HG02798 (cell line): ENCODE data around the gene PLEKHM3.
A peak's percentile ranks its signal among the peaks of the same experiment; 100 is the strongest.

ENCODE experiments used
- ATAC-seq: cut with Tn5 transposase; IDR thresholded peaks from one replicate; pipeline ENCODE4 v1.9.1; 2021; ENCODE audit warnings: mild to moderate bottlenecking; ENCODE audit not compliant: unreplicated experiment, poor library complexity

The PLEKHM3 gene

GRCh38 chr2:207896525-207897285, 128.6 kb downstream of the PLEKHM3 start:
- ATAC-seq = no peak

DNA sequence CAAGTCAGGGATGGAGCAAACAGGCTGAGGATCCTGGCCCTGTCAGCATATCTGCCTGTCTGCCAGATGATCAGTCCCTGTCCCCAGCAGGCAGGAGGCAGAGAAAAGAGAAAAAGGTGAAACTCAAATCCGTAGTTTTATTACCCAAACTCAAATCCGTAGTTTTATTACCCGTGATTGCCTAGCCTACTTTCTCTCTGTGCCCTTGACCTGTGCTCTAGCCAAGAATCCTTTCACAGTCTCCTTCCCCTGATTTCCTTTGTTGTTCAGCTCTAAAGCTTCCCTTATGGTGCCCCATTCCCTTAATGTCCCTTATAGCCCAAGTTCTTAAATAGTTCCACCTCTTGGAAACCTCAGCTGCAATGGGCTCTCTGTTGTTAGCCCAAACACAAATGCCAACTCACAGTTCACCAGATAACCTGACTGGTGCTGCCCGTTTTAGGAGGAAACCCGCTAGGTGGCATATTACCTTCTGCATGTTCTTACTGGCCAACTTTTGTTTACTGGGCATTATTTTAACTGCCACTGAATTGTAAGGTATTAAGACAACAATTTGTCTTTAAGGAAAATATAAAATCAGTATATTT, 130.0 kb downstream of the PLEKHM3 start:
- ATAC-seq = no peak

GRCh38 chr2:207892716-207893402, 132.5 kb downstream of the PLEKHM3 start:
- no peak for ATAC-seq

- ATAC-seq = no peak
These were observed 134.1 kb downstream of the PLEKHM3 start for GRCh38 chr2:207891086-207891844.

- ATAC-seq = no peak
These were observed 137.8 kb downstream of the PLEKHM3 start for GRCh38 chr2:207887500-207887899.

- no peak for ATAC-seq
These were observed 140.3 kb downstream of the PLEKHM3 start for GRCh38 chr2:207885010-207885409.

GRCh38 chr2:207884127-207884526, 141.2 kb downstream of the PLEKHM3 start:
- no peak for ATAC-seq

DNA sequence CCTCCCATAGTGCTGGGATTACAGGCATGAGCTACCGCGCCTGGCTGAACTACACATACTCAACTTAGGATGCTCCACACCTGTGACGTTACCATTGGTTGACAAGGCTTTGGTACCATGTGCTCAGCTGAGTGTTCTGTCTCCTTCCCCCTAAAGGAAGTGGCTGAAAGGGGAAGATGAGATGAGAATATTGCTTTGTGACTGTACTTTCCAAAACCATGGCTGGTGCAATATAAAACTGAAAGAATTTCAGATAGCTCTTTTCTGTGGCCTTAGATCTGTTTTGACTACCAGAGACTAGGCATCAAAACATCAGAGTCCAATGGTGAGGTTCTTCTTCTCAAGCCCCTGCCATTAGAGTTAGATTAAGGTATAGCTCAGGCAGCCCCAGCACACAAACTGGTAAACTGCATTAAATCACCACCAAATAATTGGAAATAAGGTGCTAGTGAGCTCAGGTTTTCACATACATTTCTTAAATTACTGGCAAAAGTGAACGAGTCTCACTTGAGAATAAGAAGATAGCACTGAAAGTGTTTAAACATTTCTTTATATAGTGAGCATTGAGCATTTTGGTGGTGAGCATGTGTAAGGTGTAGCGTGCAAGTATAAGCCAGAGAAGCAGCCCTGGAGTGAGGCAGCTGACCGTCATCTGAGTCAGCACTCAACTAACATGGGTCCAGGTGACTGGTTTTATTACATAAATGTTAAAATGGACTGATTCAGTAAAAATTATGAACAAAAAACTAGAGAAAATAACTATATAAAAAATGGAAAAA, 142.1 kb downstream of the PLEKHM3 start:
- ATAC-seq = no peak

DNA sequence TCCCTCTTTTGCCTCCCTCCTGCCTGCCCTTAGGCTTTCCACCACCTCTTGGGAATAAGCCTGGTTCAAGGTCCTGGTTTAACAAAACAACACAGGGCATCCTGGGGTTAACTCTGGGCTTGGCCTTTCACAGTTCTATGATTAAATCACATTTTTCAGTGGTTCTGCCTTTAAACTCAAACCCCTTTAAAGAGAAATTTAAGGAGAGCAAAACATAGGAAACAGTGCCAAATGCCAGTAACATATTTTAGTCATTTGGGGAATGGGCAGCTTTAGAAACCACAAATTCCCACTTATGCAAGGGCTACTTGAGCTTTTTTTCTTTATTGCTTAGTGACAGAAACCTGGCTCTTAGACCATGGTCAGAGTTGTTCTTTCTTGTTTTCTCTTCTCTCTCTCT, 143.4 kb downstream of the PLEKHM3 start:
- ATAC-seq = no peak

- no peak for ATAC-seq
These were observed 145.8 kb downstream of the PLEKHM3 start for GRCh38 chr2:207879536-207879935.

- no peak for ATAC-seq
These were observed 148.3 kb downstream of the PLEKHM3 start for GRCh38 chr2:207876842-207877535.

- ATAC-seq = no peak
These were observed 149.7 kb downstream of the PLEKHM3 start for GRCh38 chr2:207875473-207876212.

GRCh38 chr2:207873794-207874193, 151.5 kb downstream of the PLEKHM3 start:
- peak; percentile 83 for ATAC-seq

DNA sequence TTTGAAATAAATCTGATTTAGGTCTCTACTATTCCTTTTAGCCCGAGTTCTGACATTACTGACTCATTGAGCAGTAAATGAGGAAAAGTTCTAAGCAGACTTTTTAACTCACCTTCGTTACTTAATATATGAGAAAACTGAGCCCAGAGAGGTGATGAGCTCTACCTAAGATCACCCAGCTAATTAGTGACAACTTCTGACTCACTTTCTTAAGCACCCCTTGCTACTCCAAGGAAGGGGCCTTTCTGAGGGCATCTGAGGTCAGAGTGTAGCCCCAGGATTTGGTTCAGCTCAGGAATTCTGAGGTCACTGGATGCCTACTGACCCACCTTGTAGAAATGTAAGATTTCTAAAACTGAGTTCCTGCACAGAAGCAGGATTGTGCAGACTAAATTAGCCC, 153.4 kb downstream of the PLEKHM3 start:
- no peak for ATAC-seq

DNA sequence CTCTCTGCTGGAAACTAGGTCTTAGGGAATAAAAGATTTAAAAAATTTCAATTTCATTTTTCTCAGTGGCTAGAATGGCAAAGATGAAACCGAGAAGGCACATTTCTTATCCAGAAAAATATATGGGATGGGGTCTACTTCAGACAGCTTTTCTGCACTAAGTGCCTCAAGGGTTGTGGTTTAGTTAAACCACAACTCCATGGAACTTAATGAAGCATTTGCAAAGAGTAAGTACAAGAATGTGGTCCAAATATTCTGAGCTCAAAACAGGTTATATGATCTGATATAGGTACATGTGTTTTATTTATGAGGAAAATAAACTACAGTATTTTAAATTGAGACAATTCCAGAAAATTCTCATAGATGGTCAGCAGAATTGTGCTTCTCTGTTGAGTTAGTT, 153.8 kb downstream of the PLEKHM3 start:
- ATAC-seq = no peak

- ATAC-seq = no peak
These were observed 154.5 kb downstream of the PLEKHM3 start for GRCh38 chr2:207870814-207871213.

- ATAC-seq = peak; percentile 59
These were observed 155.2 kb downstream of the PLEKHM3 start for GRCh38 chr2:207869784-207870778.
